GM12874 (cell line): Measurements from ENCODE around the gene SLC29A4.

Experiments
- CTCF ChIP-seq: IDR thresholded peaks from 2 replicates; pipeline ENCODE4 v1.5.1; 2011; ENCODE audit warnings: low read depth, mild to moderate bottlenecking, control low read depth, low read length, moderate library complexity; ENCODE audit not compliant: insufficient read depth

Gene SLC29A4

GRCh38 chr7:5295039-5296014 lies 12.6 kb downstream of the SLC29A4 start:
- no peak for TF ChIP-seq CTCF

- no peak for TF ChIP-seq CTCF
Measured at GRCh38 chr7:5296015-5296610, 13.4 kb downstream of the SLC29A4 start.

- no peak for TF ChIP-seq CTCF
Measured at GRCh38 chr7:5296611-5297226, 14.0 kb downstream of the SLC29A4 start.

- TF ChIP-seq CTCF = no peak
Measured at GRCh38 chr7:5300366-5300765, 17.6 kb downstream of the SLC29A4 start.

GRCh38 chr7:5302577-5302976 lies 19.8 kb downstream of the SLC29A4 start:
- TF ChIP-seq CTCF = no peak

GRCh38 chr7:5303061-5303460 lies 20.3 kb downstream of the SLC29A4 start:
- no peak for TF ChIP-seq CTCF
